Uterus (tissue), 4 donors: ENCODE results near the gene CST1. TPM values are rescaled to one million over a fixed set of nuclear protein-coding genes. Genes with fewer than 3 reads are reported as not detected.
"Not testable (repeated sequence)": the region's sequence is repeated elsewhere in the genome, so short reads cannot be mapped to it uniquely, and the experiment has no call there.

Source experiments
- DNase-seq, 2 donors: peaks; one replicate each; pipeline ENCODE4 v3.0.0-alpha.2; 2019 to 2020
- H3K27ac ChIP-seq, 2 donors: fragments of 200-600 bp; sonication (generic); 1 replicate in 1 of 2; 2 replicates in 1 of 2; pipeline ENCODE4 v1.5.1; 2016 to 2018
- H3K27me3 ChIP-seq, 2 donors: fragments of 200-600 bp; sonication (generic); one replicate each; pipeline ENCODE4 v1.5.1; 2018 to 2019; ENCODE audit warnings: control low read depth in 1 of 2
- H3K36me3 ChIP-seq, 2 donors: fragments of 200-600 bp; sonication (generic); one replicate each; pipeline ENCODE4 v1.5.1; 2019; ENCODE audit warnings: control low read depth in 1 of 2
- H3K4me1 ChIP-seq, 2 donors: fragments of 200-600 bp; sonication (generic); one replicate each; pipeline ENCODE4 v1.5.1; 2018 to 2019; ENCODE audit warnings: control low read depth in 1 of 2
- H3K4me3 ChIP-seq, 2 donors: fragments of 200-600 bp; sonication (generic); 1 replicate in 1 of 2; 2 replicates in 1 of 2; pipeline ENCODE4 v1.5.1; 2018 to 2019; ENCODE audit warnings: mild to moderate bottlenecking in 1 of 2
- H3K9me3 ChIP-seq, 2 donors: fragments of 200-600 bp; sonication (generic); one replicate each; pipeline ENCODE4 v1.5.1; 2019; ENCODE audit warnings: control low read depth in 1 of 2
- POLR2A ChIP-seq, 2 donors: fragments of 450-650 bp; IDR thresholded peaks; one replicate each; pipeline ENCODE4 v1.6.1; 2016; ENCODE audit warnings: antibody characterized with exemption in 2 of 2, mild to moderate bottlenecking in 1 of 2, moderate library complexity in 1 of 2
- intact Hi-C: fragments of 100-400 bp; cut with DNase I; formaldehyde crosslinking; loops from one replicate; pipeline ENCODE4 v1.15.1; 2023; ENCODE audit warnings: low total_unique reads
- total RNA-seq, 4 donors: library from RNA; depleted of rRNA in 3 of 4; stranded (reverse); fragments of >200 nt in 3 of 4; gene quantifications; one replicate each; pipeline versions ENCODE4 v1.1.0 to v1.2.4, GENCODE V29; 2014 to 2023
- TF ChIP-seq, protein P1 (sequence below), 4 experiments: fragments of 200-600 bp in 2 of 4; fragments of 450-650 bp in 2 of 4; sonication (generic) in 2 of 4; IDR thresholded peaks; one replicate each; pipeline ENCODE4 v1.5.1; 2016 to 2019; ENCODE audit warnings: antibody characterized with exemption in 4 of 4, mild to moderate bottlenecking in 2 of 4, moderate library complexity in 1 of 4
- donor health status: DM: yes; HTN: yes; CAD: no.

CST1 gene
- total RNA-seq, 4 donors from 2014 or later, result not detected

DNA sequence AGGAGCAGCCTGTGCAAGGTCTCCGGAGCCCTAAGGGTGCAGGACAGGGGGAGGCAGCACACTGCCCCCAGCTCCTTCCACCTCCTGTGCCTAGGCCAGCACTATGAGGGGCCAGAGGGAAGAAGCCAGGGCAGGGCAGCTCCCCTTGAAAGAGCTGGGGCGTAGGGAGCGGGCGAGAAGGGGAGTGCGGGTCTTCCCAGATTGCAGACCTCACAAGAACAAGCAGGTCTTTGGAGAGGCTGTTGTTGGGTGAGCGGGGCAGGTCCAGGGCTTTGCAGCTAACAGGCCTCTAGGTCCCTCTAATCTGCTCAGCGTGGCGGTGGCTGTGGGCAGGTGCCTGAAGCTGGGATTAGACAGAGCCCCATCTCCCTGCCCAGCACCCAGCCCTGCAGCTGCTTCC, 22.4 kb upstream of the CST1 start:
- no peaks in the 10 kb centered on the region for H3K9me3 ChIP-seq
- no peaks in the 10 kb centered on the region for H3K4me1 ChIP-seq
- TF ChIP-seq, protein P1, sequence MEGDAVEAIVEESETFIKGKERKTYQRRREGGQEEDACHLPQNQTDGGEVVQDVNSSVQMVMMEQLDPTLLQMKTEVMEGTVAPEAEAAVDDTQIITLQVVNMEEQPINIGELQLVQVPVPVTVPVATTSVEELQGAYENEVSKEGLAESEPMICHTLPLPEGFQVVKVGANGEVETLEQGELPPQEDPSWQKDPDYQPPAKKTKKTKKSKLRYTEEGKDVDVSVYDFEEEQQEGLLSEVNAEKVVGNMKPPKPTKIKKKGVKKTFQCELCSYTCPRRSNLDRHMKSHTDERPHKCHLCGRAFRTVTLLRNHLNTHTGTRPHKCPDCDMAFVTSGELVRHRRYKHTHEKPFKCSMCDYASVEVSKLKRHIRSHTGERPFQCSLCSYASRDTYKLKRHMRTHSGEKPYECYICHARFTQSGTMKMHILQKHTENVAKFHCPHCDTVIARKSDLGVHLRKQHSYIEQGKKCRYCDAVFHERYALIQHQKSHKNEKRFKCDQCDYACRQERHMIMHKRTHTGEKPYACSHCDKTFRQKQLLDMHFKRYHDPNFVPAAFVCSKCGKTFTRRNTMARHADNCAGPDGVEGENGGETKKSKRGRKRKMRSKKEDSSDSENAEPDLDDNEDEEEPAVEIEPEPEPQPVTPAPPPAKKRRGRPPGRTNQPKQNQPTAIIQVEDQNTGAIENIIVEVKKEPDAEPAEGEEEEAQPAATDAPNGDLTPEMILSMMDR (IDR thresholded peaks at IDR 0.05), result no peak
- TF ChIP-seq POLR2A (IDR thresholded peaks at IDR 0.05), result no peak
- intact Hi-C loops, result no loop called here
- H3K27me3 ChIP-seq, result no peaks in the 10 kb centered on the region
- no peaks in the 10 kb centered on the region for H3K36me3 ChIP-seq
- no peak overlapping the region for H3K4me3 ChIP-seq
- no peak for DNase-seq
- no peak overlapping the region for H3K27ac ChIP-seq

DNA sequence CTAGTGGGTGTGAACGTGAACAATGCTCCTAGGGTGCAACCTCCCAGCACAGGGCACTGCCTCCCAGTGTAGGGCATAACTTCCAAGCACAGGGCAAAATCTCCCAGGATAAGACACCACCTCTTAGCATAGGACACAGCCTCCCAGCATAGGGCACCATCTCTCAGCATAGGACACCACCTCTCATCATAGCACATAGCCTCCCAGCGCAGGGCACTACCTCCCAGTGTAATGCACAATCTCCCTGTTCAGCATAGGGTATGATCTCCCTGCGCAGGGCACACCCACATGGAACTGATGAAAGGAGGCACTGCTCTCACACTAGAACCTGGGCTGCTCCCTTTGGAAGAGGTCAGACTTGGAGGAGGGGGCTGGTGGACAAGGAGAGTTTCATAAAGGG, 21.3 kb upstream of the CST1 start:
- Histone ChIP-seq H3K36me3 (no peaks in the 10 kb centered on the region), H3K27me3 (no peaks in the 10 kb centered on the region), H3K9me3 (no peaks in the 10 kb centered on the region), H3K27ac (no peak overlapping the region), H3K4me1 (no peaks in the 10 kb centered on the region), H3K4me3 (no peak overlapping the region)
- no peak for DNase-seq
- intact Hi-C loops, result no loop called here
- TF ChIP-seq, protein P1 (IDR thresholded peaks at IDR 0.05), result no peak
- no peak for TF ChIP-seq POLR2A (IDR thresholded peaks at IDR 0.05)

DNA sequence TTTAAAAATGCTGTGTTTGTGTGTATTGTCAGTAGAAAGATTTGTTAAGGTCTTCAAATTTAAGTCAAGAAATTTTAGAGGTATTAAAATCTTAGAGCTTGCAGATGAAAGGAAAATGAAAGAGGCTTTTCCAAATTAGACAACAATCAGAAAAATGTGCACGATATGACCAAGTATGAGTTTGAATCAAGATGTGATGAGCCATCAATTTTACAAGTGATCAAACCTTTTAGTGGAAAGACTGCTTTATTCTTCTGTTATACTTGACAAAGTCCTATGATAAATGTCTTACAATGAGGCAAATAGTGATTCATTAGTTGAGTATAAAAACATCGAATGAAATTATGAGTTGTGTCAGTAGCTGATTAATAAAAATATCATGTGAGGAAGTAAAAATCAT, 19.6 kb upstream of the CST1 start:
- no peak for TF ChIP-seq POLR2A (IDR thresholded peaks at IDR 0.05)
- TF ChIP-seq, protein P1 (IDR thresholded peaks at IDR 0.05), result no peak
- Histone ChIP-seq H3K4me3 (no peak overlapping the region), H3K4me1 (no peaks in the 10 kb centered on the region), H3K36me3 (no peaks in the 10 kb centered on the region), H3K27me3 (no peaks in the 10 kb centered on the region), H3K9me3 (no peaks in the 10 kb centered on the region), H3K27ac (no peak overlapping the region)
- no peak for DNase-seq
- intact Hi-C loops, result no loop called here

DNA sequence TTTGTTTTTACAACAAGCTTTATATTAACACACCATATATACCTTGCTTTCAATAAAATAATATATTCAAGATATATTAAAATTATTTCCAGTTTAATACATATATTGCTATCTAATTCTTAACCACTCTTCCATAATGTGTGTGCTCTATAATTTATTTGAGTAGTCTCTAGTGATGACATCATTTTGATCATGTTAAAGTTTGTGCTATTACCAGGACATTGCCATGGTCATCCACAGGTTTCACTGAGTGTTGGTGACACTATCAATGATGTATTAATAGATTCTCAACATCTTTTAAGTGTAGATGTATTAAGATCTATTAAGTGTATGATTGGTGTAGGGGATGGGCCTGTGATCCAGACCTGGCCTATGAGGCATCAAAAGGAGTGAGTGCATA, 17.8 kb upstream of the CST1 start:
- H3K27me3 ChIP-seq, intact Hi-C loops, H3K9me3 ChIP-seq, H3K36me3 ChIP-seq, H3K4me1 ChIP-seq, H3K4me3 ChIP-seq, DNase-seq, H3K27ac ChIP-seq: not testable (repeated sequence)

DNA sequence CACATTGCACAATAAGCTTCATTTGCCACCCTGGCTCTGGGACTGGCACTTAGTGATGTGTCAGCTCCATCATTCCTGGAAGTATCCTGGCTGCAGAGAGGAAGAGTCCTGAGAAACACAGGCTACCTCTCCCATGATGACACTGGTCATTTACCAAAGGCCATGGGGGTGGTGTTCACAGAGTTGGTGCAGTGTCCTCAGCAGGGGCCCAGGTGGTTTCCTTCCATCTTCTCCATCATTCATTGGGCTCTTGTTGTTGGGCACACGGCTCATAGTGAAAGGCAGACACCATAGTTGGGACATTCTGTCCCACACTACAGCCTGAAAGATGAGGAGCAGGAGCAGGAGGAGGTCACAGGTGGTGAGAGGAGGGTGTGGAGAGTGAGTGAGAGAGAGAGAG, 15.8 kb upstream of the CST1 start:
- Histone ChIP-seq H3K4me3 (no peak overlapping the region), H3K27ac (no peak overlapping the region), H3K27me3 (no peaks in the 10 kb centered on the region), H3K36me3 (no peaks in the 10 kb centered on the region), H3K9me3 (no peaks in the 10 kb centered on the region), H3K4me1 (no peaks in the 10 kb centered on the region)
- TF ChIP-seq, protein P1 (IDR thresholded peaks at IDR 0.05), result no peak
- no peak for TF ChIP-seq POLR2A (IDR thresholded peaks at IDR 0.05)
- no peak for DNase-seq
- intact Hi-C loops, result no loop called here

DNA sequence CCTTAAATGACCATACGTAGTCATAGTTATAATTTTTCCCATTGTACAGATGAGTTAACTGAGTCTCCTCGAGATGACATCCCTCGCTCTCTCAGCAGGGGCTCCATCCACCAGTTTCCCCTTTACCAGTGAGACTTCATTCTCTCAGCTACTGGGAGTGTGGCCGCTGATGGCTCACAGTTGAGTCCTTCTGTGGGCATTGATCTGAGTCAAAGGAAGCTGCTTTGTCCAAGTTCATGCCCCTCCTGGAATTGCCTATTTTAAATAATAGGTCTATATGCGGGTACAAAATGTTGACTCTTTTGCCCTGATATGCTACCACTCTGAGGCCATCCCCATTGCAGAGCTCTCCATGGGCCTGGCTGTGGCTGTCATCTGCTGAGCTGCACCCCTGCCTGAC, 14.8 kb upstream of the CST1 start:
- H3K4me1 ChIP-seq, result no peaks in the 10 kb centered on the region
- no peaks in the 10 kb centered on the region for H3K36me3 ChIP-seq
- no peak for DNase-seq
- no peak overlapping the region for H3K27ac ChIP-seq
- H3K4me3 ChIP-seq, result no peak overlapping the region
- intact Hi-C loops, result no loop called here
- H3K9me3 ChIP-seq, result no peaks in the 10 kb centered on the region
- TF ChIP-seq, protein P1 (IDR thresholded peaks at IDR 0.05), result no peak
- TF ChIP-seq POLR2A (IDR thresholded peaks at IDR 0.05), result no peak
- no peaks in the 10 kb centered on the region for H3K27me3 ChIP-seq

DNA sequence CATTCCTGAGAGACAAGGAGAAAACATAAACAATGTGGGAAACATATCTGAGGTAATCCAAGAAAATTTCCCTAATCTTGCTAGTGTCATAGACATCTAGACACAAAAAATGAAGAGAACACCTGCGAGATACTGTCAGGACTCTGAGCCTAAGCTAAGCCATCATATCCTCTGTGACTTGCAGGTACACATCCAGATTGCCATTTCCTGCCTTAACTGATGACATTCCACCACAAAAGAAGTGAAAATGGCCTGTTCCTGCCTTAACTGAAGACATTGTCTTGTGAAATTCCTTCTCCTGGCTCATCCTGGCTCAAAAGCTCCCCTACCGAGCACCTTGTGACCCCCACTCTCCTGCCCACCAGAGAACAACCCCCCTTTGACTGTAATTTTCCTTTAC, 13.9 kb upstream of the CST1 start:
- H3K27me3 ChIP-seq, H3K36me3 ChIP-seq, H3K4me3 ChIP-seq, H3K4me1 ChIP-seq, DNase-seq, H3K27ac ChIP-seq, intact Hi-C loops, H3K9me3 ChIP-seq: not testable (repeated sequence)
